H1 (cell line): ENCODE results near the gene TMEM63A. TPM values are rescaled to one million over a fixed set of nuclear protein-coding genes. Genes with fewer than 3 reads are reported as not detected.

ENCODE experiments used
- ATF3 ChIP-seq: IDR thresholded peaks from 2 replicates; pipeline ENCODE4 v1.6.1; 2011; ENCODE audit warnings: low read depth, mild to moderate bottlenecking, low read length; ENCODE audit not compliant: insufficient read depth
- CBX8 ChIP-seq: fragments of 300-800, 300-1000 bp; sonication (generic); IDR thresholded peaks from 2 replicates; pipeline ENCODE4 v1.7.1; 2016; ENCODE audit warnings: low read depth, low read length, borderline replicate concordance
- CREB1 ChIP-seq: IDR thresholded peaks from 2 replicates; pipeline ENCODE4 v1.6.1; 2012; ENCODE audit warnings: inconsistent platforms
- CTCF ChIP-seq, 3 experiments: IDR thresholded peaks; 1 replicate in 2 of 3; 2 replicates in 1 of 3; pipeline versions ENCODE4 v1.5.1 to v1.6.1; 2011; ENCODE audit warnings: low read length in 3 of 3, mild to moderate bottlenecking in 3 of 3, inconsistent platforms in 2 of 3, low read depth in 1 of 3, moderate library complexity in 1 of 3; ENCODE audit not compliant: insufficient read depth in 1 of 3; ENCODE audit errors: control extremely low read depth in 1 of 3
- E2F6 ChIP-seq: IDR thresholded peaks from 2 replicates; pipeline ENCODE4 v1.6.1; 2012; ENCODE audit warnings: inconsistent platforms
- EGR1 ChIP-seq: IDR thresholded peaks from 2 replicates; pipeline ENCODE4 v1.6.1; 2011; ENCODE audit warnings: low read depth, low read length, borderline replicate concordance
- GABPA ChIP-seq: IDR thresholded peaks from 2 replicates; pipeline ENCODE4 v1.6.1; 2011; ENCODE audit warnings: mild to moderate bottlenecking, low read length, moderate library complexity, borderline replicate concordance; ENCODE audit not compliant: insufficient read depth
- MAX ChIP-seq: IDR thresholded peaks from 2 replicates; pipeline ENCODE4 v1.6.1; 2012; ENCODE audit warnings: inconsistent platforms
- POU5F1 ChIP-seq: IDR thresholded peaks from 2 replicates; pipeline ENCODE4 v1.6.1; 2011; ENCODE audit warnings: low read depth, mild to moderate bottlenecking, low read length, moderate library complexity
- RAD21 ChIP-seq, 2 experiments: IDR thresholded peaks in 1 of 2; conservative IDR thresholded peaks in 1 of 2; 2 replicates each; pipeline ENCODE4 v1.6.1; 2011; ENCODE audit warnings: low read depth in 2 of 2, low read length in 2 of 2, improper control_type of control experiment in 1 of 2, inconsistent platforms in 1 of 2, mild to moderate bottlenecking in 1 of 2, moderate library complexity in 1 of 2
- SRF ChIP-seq: IDR thresholded peaks from 2 replicates; pipeline ENCODE4 v1.6.1; 2011; ENCODE audit warnings: mild to moderate bottlenecking, low read depth, low read length, moderate library complexity
- TAF7 ChIP-seq: optimal IDR thresholded peaks from 2 replicates; pipeline ENCODE3; 2011; ENCODE audit warnings: low read depth, mild to moderate bottlenecking, inconsistent platforms, low read length, moderate library complexity, borderline replicate concordance
- TBP ChIP-seq: IDR thresholded peaks from 2 replicates; pipeline ENCODE4 v1.6.1; 2011; ENCODE audit warnings: low read depth, low read length, improper control_type of control experiment
- TEAD4 ChIP-seq: IDR thresholded peaks from 2 replicates; pipeline ENCODE4 v1.6.1; 2012; ENCODE audit warnings: low read depth, low read length, inconsistent platforms, mixed read lengths
- polyA plus RNA-seq, 7 experiments: library from polyadenylated mRNA; depleted of rRNA in 3 of 7; stranded (reverse) in 5 of 7; unstranded in 2 of 7; fragments of >200 nt in 5 of 7; fragments of 200-250 nt in 2 of 7; gene quantifications; 1 replicate in 5 of 7; 2 replicates in 1 of 7; 4 replicates in 1 of 7; pipeline versions ENCODE4 v1.2.1 to v1.2.3, GENCODE V29; 2011 to 2013; ENCODE audit warnings: missing spikeins in 2 of 7, mixed read lengths in 2 of 7
- total RNA-seq: library from RNA; stranded (reverse); fragmentation: NEBNext Ultra II Directional; extraction: Animal tissue kit (Norgen Biotek cat#: 25700); gene quantifications from 2 replicates; pipeline ENCODE4 v1.2.1, GENCODE V29; 2021

The TMEM63A gene
- total and polyA plus RNA-seq, 2 of the 8 experiments (the other 6 are each of a cell fraction or from before 2014, with no cell fraction given), result 26.1 to 55.4 TPM

GRCh38 chr1:225923692-225924555 is 41.7 kb upstream of the TMEM63A start, which contains the start of gene PYCR2 (continued):
- TF ChIP-seq RAD21 (IDR thresholded peaks at IDR 0.05 in 1 of 2, conservative IDR thresholded peaks at IDR 0.05 in 1 of 2; ENCODE audit: low read depth in 2 of 2, low read length in 2 of 2) (no peak; a peak in 1 of 4 replicates), GABPA (peak; percentile 84), TEAD4 (0 out of 2 replicates have a peak, but pooled peaks have one; percentile 40), ATF3 (0 out of 2 replicates have a peak, but pooled peaks have one; percentile 51), SRF (no peak), CTCF (IDR thresholded peaks at IDR 0.05; ENCODE audit: control extremely low read depth in 1 of 3, insufficient read depth in 1 of 3, low read depth in 1 of 3, low read length in 3 of 3) (peak in 1 of 3 experiments; percentile 7; a peak in 1 of 4 replicates), TAF7 (peak; percentile 56), MAX (peak; percentile 90), CREB1 (peak; percentile 45; the same call in 1 of the 2 replicates), CBX8 (no peak), POU5F1 (no peak), TBP (peak; percentile 83), EGR1 (no peak), E2F6 (peak; percentile 74)
- TF ChIP-seq, all 59 proteins: peak for 27
